ENCODE results near the gene C5AR2.

DNA sequence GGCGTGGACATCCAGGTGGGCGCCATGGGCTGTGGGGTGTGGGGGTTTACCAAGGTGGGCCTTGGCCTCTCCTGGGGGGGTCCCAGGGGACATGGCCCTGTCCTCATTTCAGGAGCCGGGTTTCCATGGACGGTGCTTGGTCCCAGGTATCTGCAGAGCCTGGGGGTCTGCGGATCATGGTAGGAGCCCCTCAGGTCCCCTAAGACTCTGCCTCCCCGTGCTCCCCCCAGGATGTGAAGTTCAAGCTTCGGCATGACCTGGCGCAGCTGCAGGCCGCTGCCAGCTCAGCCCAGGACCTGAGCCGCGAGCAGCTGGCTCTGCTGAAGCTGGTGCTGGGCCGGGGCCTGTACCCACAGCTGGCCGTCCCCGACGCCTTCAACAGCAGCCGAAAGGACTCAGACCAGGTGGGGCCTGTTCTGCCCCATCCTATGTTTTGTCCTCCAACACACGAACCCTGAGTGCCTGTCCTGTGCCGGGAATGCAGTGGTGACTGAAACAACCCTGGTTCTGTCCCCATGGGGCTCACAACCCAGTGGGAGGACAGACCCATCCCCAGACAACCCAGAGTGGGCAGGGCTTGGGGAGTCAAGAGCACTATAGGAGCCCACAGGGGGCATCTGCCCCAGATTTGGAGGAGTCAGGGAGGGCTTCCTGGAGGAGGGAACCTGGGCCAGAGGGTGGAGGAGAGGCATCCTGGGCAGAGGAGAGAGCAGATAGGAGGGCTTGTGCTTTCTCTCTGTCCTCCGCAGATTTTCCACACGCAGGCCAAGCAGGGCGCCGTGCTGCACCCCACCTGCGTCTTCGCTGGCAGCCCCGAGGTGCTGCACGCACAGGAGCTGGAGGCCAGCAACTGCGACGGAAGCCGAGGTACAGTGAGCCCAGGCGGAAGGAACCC is 44.0 kb downstream of the C5AR2 start:
- TF ChIP-seq, protein P1, sequence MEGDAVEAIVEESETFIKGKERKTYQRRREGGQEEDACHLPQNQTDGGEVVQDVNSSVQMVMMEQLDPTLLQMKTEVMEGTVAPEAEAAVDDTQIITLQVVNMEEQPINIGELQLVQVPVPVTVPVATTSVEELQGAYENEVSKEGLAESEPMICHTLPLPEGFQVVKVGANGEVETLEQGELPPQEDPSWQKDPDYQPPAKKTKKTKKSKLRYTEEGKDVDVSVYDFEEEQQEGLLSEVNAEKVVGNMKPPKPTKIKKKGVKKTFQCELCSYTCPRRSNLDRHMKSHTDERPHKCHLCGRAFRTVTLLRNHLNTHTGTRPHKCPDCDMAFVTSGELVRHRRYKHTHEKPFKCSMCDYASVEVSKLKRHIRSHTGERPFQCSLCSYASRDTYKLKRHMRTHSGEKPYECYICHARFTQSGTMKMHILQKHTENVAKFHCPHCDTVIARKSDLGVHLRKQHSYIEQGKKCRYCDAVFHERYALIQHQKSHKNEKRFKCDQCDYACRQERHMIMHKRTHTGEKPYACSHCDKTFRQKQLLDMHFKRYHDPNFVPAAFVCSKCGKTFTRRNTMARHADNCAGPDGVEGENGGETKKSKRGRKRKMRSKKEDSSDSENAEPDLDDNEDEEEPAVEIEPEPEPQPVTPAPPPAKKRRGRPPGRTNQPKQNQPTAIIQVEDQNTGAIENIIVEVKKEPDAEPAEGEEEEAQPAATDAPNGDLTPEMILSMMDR (IDR thresholded peaks at IDR 0.05; ENCODE audit: low read length) = no peak
- no peak for TF ChIP-seq EZH2 (IDR thresholded peaks at IDR 0.05; ENCODE audit: borderline replicate concordance, low read length)

Measured in OCI-LY1 (cell line).